GM23338 (cell line): ENCODE results near the gene PTPRA. TPM values are rescaled to one million over a fixed set of nuclear protein-coding genes. Genes with fewer than 3 reads are reported as not detected.

Source experiments
- ATAC-seq: fragments of 200-7000 bp; cut with Tn5 transposase; 3 replicates; pipeline ENCODE4 v1.9.1; 2020
- DNase-seq: peaks from one replicate; pipeline ENCODE4 v3.0.0-alpha.2; 2015; ENCODE audit warnings: low spot score
- H2AFZ ChIP-seq: fragments of 200-600 bp; sonication (generic); 2 replicates; pipeline ENCODE4 v1.8.0; 2016; ENCODE audit warnings: antibody characterized with exemption, mild to moderate bottlenecking, moderate library complexity
- H3F3A ChIP-seq: fragments of 200-600 bp; sonication (generic); replicated peaks from 2 replicates; pipeline ENCODE4 v1.8.0; 2017; ENCODE audit warnings: antibody characterized with exemption, mixed run types, low read depth
- H3K27ac ChIP-seq: fragments of 200-600 bp; sonication (generic); 2 replicates; pipeline ENCODE4 v1.6.1; 2016; ENCODE audit warnings: low read depth
- H3K27me3 ChIP-seq: fragments of 200-600 bp; sonication (generic); 2 replicates; pipeline ENCODE4 v1.8.0; 2016; ENCODE audit warnings: mild to moderate bottlenecking, mixed run types, moderate library complexity; ENCODE audit not compliant: insufficient read depth
- H3K36me3 ChIP-seq: fragments of 200-600 bp; sonication (generic); 2 replicates; pipeline ENCODE4 v1.8.0; 2016; ENCODE audit warnings: mild to moderate bottlenecking; ENCODE audit not compliant: insufficient read depth
- H3K4me1 ChIP-seq: fragments of 200-600 bp; sonication (generic); 2 replicates; pipeline ENCODE4 v1.8.0; 2016; ENCODE audit warnings: mild to moderate bottlenecking, moderate library complexity; ENCODE audit not compliant: insufficient read depth
- H3K4me2 ChIP-seq: fragments of 200-600 bp; sonication (generic); 2 replicates; pipeline ENCODE4 v1.7.1; 2017; ENCODE audit warnings: mixed run types
- H3K4me3 ChIP-seq: fragments of 200-600 bp; sonication (generic); 2 replicates; pipeline ENCODE4 v1.6.1; 2016; ENCODE audit warnings: mixed run types
- H3K79me2 ChIP-seq: fragments of 200-600 bp; sonication (generic); replicated peaks from 2 replicates; pipeline ENCODE4 v1.8.0; 2017; ENCODE audit warnings: mild to moderate bottlenecking; ENCODE audit not compliant: insufficient read depth
- H3K9me2 ChIP-seq: fragments of 200-600 bp; sonication (generic); 2 replicates; pipeline ENCODE4 v1.8.0; 2017; ENCODE audit not compliant: insufficient read depth
- H4K20me1 ChIP-seq: fragments of 200-600 bp; sonication (generic); replicated peaks from 2 replicates; pipeline ENCODE4 v1.8.0; 2017; ENCODE audit warnings: mild to moderate bottlenecking; ENCODE audit not compliant: insufficient read depth
- H3K27ac Mint-ChIP-seq: 2 replicates; pipeline ENCODE4 v1.8.0; 2020; ENCODE audit warnings: inconsistent platforms, mild to moderate bottlenecking, moderate library complexity, mixed read lengths
- H3K27me3 Mint-ChIP-seq: 3 replicates; pipeline ENCODE4 v1.8.0; 2022; ENCODE audit warnings: low read depth, mild to moderate bottlenecking, moderate library complexity, mixed read lengths, inconsistent platforms; ENCODE audit not compliant: insufficient read depth, poor library complexity
- H3K36me3 Mint-ChIP-seq: 3 replicates; pipeline ENCODE4 v1.8.0; 2021; ENCODE audit warnings: low read depth, mild to moderate bottlenecking, inconsistent platforms, moderate library complexity, mixed read lengths
- H3K4me1 Mint-ChIP-seq: 3 replicates; pipeline ENCODE4 v1.8.0; 2020; ENCODE audit warnings: mild to moderate bottlenecking, inconsistent platforms, mixed read lengths
- H3K4me3 Mint-ChIP-seq: 3 replicates; pipeline ENCODE4 v1.8.0; 2021; ENCODE audit warnings: moderate library complexity, mild to moderate bottlenecking, inconsistent platforms, mixed read lengths
- H3K9me3 Mint-ChIP-seq: 3 replicates; pipeline ENCODE4 v1.8.0; 2020; ENCODE audit warnings: moderate library complexity, mild to moderate bottlenecking, inconsistent platforms, mixed read lengths
- EZH2phosphoT487 ChIP-seq: fragments of 200-600 bp; sonication (generic); IDR thresholded peaks from one replicate; pipeline ENCODE4 v1.8.1; 2018; ENCODE audit warnings: antibody characterized with exemption; ENCODE audit not compliant: unreplicated experiment
- JUNB ChIP-seq: IDR thresholded peaks from one replicate; pipeline ENCODE4 v1.6.1; 2016; ENCODE audit warnings: antibody characterized with exemption; ENCODE audit not compliant: unreplicated experiment
- NANOG ChIP-seq: IDR thresholded peaks from 2 replicates; pipeline ENCODE4 v1.6.1; 2016; ENCODE audit warnings: antibody characterized with exemption, borderline replicate concordance
- POLR2AphosphoS5 ChIP-seq: IDR thresholded peaks from 2 replicates; pipeline ENCODE4 v1.6.1; 2016; ENCODE audit warnings: antibody characterized with exemption, low read depth
- STAT1 ChIP-seq: IDR thresholded peaks from one replicate; pipeline ENCODE4 v1.6.1; 2016; ENCODE audit warnings: antibody characterized with exemption; ENCODE audit not compliant: unreplicated experiment
- ZNF114 ChIP-seq: fragments of 250-450 bp; sonication (Bioruptor Pico); IDR thresholded peaks from 2 replicates; pipeline ENCODE4 v1.5.0; 2020; ENCODE audit warnings: mild to moderate bottlenecking, moderate library complexity
- ZNF331 ChIP-seq: fragments of 250-450 bp; sonication (Bioruptor Pico); IDR thresholded peaks from 2 replicates; pipeline ENCODE4 v1.5.0; 2020; ENCODE audit warnings: low read depth, mild to moderate bottlenecking, moderate library complexity
- polyA plus RNA-seq: library from polyadenylated mRNA; unstranded; fragments of >200 nt; fragmentation: Nextera tagmentation; extraction: Ambion mirVana; gene quantifications from 2 replicates; pipeline ENCODE4 v1.2.1, GENCODE V29; 2016
- total RNA-seq: library from RNA; depleted of rRNA; stranded (reverse); fragments of >200 nt; shearing (Covaris generic); gene quantifications from 2 replicates; pipeline ENCODE4 v1.2.3, GENCODE V29; 2014
- TF ChIP-seq, protein P1 (sequence below): IDR thresholded peaks from one replicate; pipeline ENCODE4 v1.6.1; 2018; ENCODE audit warnings: antibody characterized with exemption; ENCODE audit not compliant: unreplicated experiment
- TF ChIP-seq, protein P2 (sequence below): IDR thresholded peaks from 2 replicates; pipeline ENCODE4 v1.6.1; 2016; ENCODE audit warnings: antibody characterized with exemption

Gene PTPRA
- total and polyA plus RNA-seq, 2 experiments from 2014 or later, result 37.8 to 39.3 TPM

DNA sequence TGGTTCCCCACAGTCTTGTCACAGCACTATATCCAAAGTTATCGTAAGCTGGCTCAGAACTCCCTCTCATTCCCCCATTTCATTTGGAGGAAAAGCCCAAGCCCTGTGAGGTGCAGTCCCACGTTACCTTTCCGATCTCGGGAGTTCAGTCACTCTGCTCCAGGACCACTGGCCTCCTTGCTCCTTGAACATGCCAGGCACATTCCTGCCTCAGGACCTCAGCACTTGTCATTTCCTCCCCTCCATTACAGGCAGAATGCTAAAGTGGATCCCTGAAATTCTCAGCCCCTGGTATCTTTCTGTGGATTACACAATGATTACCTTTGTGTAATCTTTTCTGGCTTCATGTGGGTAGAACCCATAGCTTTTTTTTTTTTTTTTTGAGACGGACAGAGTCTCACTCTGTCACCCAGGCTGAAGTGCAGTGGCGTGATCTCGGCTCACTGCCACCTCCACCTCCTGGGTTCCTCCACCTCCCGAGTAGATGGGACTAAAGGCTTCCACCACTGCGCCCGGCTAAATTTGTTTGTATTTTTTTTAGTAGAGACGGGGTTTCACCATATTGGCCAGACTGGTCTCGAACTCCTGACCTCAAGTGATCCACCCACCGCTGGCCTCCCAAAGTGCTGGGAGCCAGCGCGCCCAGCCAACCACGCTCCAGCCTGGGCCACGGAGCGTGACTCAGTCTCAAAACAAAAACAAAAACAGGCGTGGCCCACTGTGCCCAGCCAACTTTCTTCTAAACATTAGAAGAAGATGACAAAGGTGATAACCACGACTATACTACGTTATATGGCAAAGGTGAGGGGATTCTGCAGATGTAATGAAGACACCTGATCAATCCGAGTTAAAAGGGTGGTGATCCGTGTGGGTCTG lies 194.1 kb downstream of the PTPRA start:
- DNase-seq (no peak), ATAC-seq (no peak)
- no peak overlapping the region for H3K27ac Mint-ChIP-seq
- Histone ChIP-seq H3F3A (0 out of 2 replicates have a peak, but pooled peaks cover 3% of the 10 kb centered on the region), H3K36me3 (no peaks in the 10 kb centered on the region), H4K20me1 (no peaks in the 10 kb centered on the region), H3K4me2 (no peak overlapping the region), H3K9me2 (no peaks in the 10 kb centered on the region), H3K27ac (no peak overlapping the region), H3K79me2 (no peaks in the 10 kb centered on the region), H3K4me3 (no peak overlapping the region), H2AFZ (no peak overlapping the region), H3K27me3 (peaks cover 20% of the 10 kb centered on the region), H3K4me1 (peaks cover under 1% of the 10 kb centered on the region; the same call in 1 of the 2 replicates)
- no peaks in the 10 kb centered on the region for H3K36me3 Mint-ChIP-seq
- H3K27me3 Mint-ChIP-seq, result peaks cover 19% of the 10 kb centered on the region
- H3K4me1 Mint-ChIP-seq, result peaks cover 2% of the 10 kb centered on the region
- no peak for TF ChIP-seq POLR2AphosphoS5
- no peak for TF ChIP-seq ZNF114
- TF ChIP-seq EZH2phosphoT487, result no peak
- no peak for TF ChIP-seq ZNF331 (CRISPR knock-in tag)
- TF ChIP-seq JUNB, result no peak
- TF ChIP-seq, protein P1, sequence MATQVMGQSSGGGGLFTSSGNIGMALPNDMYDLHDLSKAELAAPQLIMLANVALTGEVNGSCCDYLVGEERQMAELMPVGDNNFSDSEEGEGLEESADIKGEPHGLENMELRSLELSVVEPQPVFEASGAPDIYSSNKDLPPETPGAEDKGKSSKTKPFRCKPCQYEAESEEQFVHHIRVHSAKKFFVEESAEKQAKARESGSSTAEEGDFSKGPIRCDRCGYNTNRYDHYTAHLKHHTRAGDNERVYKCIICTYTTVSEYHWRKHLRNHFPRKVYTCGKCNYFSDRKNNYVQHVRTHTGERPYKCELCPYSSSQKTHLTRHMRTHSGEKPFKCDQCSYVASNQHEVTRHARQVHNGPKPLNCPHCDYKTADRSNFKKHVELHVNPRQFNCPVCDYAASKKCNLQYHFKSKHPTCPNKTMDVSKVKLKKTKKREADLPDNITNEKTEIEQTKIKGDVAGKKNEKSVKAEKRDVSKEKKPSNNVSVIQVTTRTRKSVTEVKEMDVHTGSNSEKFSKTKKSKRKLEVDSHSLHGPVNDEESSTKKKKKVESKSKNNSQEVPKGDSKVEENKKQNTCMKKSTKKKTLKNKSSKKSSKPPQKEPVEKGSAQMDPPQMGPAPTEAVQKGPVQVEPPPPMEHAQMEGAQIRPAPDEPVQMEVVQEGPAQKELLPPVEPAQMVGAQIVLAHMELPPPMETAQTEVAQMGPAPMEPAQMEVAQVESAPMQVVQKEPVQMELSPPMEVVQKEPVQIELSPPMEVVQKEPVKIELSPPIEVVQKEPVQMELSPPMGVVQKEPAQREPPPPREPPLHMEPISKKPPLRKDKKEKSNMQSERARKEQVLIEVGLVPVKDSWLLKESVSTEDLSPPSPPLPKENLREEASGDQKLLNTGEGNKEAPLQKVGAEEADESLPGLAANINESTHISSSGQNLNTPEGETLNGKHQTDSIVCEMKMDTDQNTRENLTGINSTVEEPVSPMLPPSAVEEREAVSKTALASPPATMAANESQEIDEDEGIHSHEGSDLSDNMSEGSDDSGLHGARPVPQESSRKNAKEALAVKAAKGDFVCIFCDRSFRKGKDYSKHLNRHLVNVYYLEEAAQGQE, result no peak
- no peak overlapping the region for H3K4me3 Mint-ChIP-seq
- no peaks in the 10 kb centered on the region for H3K9me3 Mint-ChIP-seq

DNA sequence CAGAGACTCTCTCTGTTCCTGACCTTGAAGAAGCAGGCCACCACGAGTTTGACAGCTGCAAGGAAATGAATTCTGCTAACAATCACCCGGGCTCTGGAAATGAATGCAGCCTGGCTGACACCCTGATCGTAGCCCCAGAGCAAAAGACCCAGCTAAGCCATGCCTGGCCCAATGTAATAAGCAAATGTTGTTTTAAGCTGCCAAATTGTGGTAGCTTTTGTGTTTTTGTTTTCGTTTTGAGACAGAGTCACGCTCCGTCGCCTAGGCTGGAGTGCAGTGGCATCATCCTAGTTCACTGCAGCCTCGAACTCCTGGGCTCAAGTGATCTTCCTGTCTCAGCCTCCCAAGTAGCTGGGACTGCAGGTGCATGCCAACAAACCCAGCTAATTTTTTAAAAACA lies 194.8 kb downstream of the PTPRA start:
- Histone ChIP-seq H2AFZ (no peak overlapping the region), H3K9me2 (no peaks in the 10 kb centered on the region), H3K79me2 (no peaks in the 10 kb centered on the region), H3F3A (0 out of 2 replicates have a peak, but pooled peaks cover 3% of the 10 kb centered on the region), H3K27ac (no peak overlapping the region), H4K20me1 (no peaks in the 10 kb centered on the region), H3K4me3 (no peak overlapping the region), H3K4me1 (peaks cover 7% of the 10 kb centered on the region; the same call in 1 of the 2 replicates), H3K36me3 (no peaks in the 10 kb centered on the region), H3K4me2 (no peak overlapping the region), H3K27me3 (peaks cover 27% of the 10 kb centered on the region)
- H3K27ac Mint-ChIP-seq, result no peak overlapping the region
- DNase-seq (no peak), ATAC-seq (no peak)
- peaks cover 25% of the 10 kb centered on the region for H3K27me3 Mint-ChIP-seq
- H3K4me1 Mint-ChIP-seq, result peaks cover 9% of the 10 kb centered on the region
- no peak overlapping the region for H3K4me3 Mint-ChIP-seq
- TF ChIP-seq STAT1 (no peak), NANOG (no peak), POLR2AphosphoS5 (no peak), JUNB (no peak), ZNF331 (CRISPR knock-in tag) (no peak)
- TF ChIP-seq, protein P2, sequence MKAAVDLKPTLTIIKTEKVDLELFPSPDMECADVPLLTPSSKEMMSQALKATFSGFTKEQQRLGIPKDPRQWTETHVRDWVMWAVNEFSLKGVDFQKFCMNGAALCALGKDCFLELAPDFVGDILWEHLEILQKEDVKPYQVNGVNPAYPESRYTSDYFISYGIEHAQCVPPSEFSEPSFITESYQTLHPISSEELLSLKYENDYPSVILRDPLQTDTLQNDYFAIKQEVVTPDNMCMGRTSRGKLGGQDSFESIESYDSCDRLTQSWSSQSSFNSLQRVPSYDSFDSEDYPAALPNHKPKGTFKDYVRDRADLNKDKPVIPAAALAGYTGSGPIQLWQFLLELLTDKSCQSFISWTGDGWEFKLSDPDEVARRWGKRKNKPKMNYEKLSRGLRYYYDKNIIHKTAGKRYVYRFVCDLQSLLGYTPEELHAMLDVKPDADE, result no peak
- TF ChIP-seq, protein P1, result no peak
- no peaks in the 10 kb centered on the region for H3K36me3 Mint-ChIP-seq
- no peaks in the 10 kb centered on the region for H3K9me3 Mint-ChIP-seq
